Keratinocyte (primary cell): Measurements from ENCODE around the gene TMEM100. TPM values are rescaled to one million over a fixed set of nuclear protein-coding genes. Genes with fewer than 3 reads are reported as not detected.

Experiments used
- DNase-seq: peaks from one replicate; pipeline ENCODE4 v3.0.0-alpha.2; 2011; ENCODE audit warnings: low read depth, missing footprints, low spot score
- FAIRE-seq: peaks from 2 replicates; lab custom pipeline; 2011; peaks lifted over from hg19 to GRCh38; lab: Jason Lieb, UNC
- H2AFZ ChIP-seq: 2 replicates; pipeline ENCODE4 v1.6.0; 2012; ENCODE audit warnings: low read length, control low read depth, inconsistent platforms; ENCODE audit not compliant: control insufficient read depth
- H3K27ac ChIP-seq: 2 replicates; pipeline ENCODE4 v1.5.1; 2011; ENCODE audit warnings: low read length; ENCODE audit not compliant: control insufficient read depth, insufficient read depth
- H3K27me3 ChIP-seq: 3 replicates; pipeline ENCODE4 v1.6.0; 2011; ENCODE audit warnings: low read length; ENCODE audit not compliant: control insufficient read depth, insufficient read depth; ENCODE audit errors: extremely low read depth
- H3K36me3 ChIP-seq, 2 experiments: 2 replicates in 1 of 2; 3 replicates in 1 of 2; pipeline ENCODE4 v1.5.1; 2011; ENCODE audit warnings: low read length in 2 of 2, mild to moderate bottlenecking in 1 of 2; ENCODE audit not compliant: control insufficient read depth in 2 of 2, insufficient read depth in 2 of 2; ENCODE audit errors: extremely low read depth in 1 of 2
- H3K4me1 ChIP-seq: 3 replicates; pipeline ENCODE4 v1.5.1; 2011; ENCODE audit warnings: low read length; ENCODE audit not compliant: control insufficient read depth, insufficient read depth; ENCODE audit errors: extremely low read depth
- H3K4me2 ChIP-seq: 3 replicates; pipeline ENCODE4 v1.6.0; 2011; ENCODE audit warnings: low read depth, low read length; ENCODE audit not compliant: control insufficient read depth, insufficient read depth; ENCODE audit errors: extremely low read depth
- H3K4me3 ChIP-seq, 3 experiments: fragments of 200-600 bp in 1 of 3; sonication (generic) in 1 of 3; 2 replicates in 2 of 3; 3 replicates in 1 of 3; pipeline ENCODE4 v1.5.1; 2011 to 2016; ENCODE audit warnings: low read length in 3 of 3, mild to moderate bottlenecking in 3 of 3, control low read depth in 2 of 3, inconsistent platforms in 1 of 3, low read depth in 1 of 3, mixed read lengths in 1 of 3, mixed run types in 1 of 3, moderate library complexity in 1 of 3; ENCODE audit not compliant: control insufficient read depth in 2 of 3, insufficient read depth in 2 of 3; ENCODE audit errors: extremely low read depth in 1 of 3
- H3K79me2 ChIP-seq: 2 replicates; pipeline ENCODE4 v1.6.0; 2012; ENCODE audit warnings: low read length; ENCODE audit not compliant: control insufficient read depth, insufficient read depth
- H3K9ac ChIP-seq: 3 replicates; pipeline ENCODE4 v1.6.0; 2011; ENCODE audit warnings: low read length; ENCODE audit not compliant: control insufficient read depth, insufficient read depth; ENCODE audit errors: extremely low read depth
- H3K9me1 ChIP-seq: 3 replicates; pipeline ENCODE4 v1.6.0; 2011; ENCODE audit warnings: low read length; ENCODE audit not compliant: control insufficient read depth, insufficient read depth; ENCODE audit errors: extremely low read depth
- H3K9me3 ChIP-seq: 2 replicates; pipeline ENCODE4 v1.5.1; 2012; ENCODE audit warnings: low read depth, low read length; ENCODE audit not compliant: control insufficient read depth
- H4K20me1 ChIP-seq: 3 replicates; pipeline ENCODE4 v1.6.0; 2011; ENCODE audit warnings: low read length; ENCODE audit not compliant: control insufficient read depth, insufficient read depth; ENCODE audit errors: extremely low read depth
- EZH2 ChIP-seq: IDR thresholded peaks from one replicate; pipeline ENCODE4 v1.6.1; 2012; ENCODE audit warnings: inconsistent platforms, mild to moderate bottlenecking, low read length, moderate library complexity
- dilution Hi-C: fragments of 300-500 bp; cut with MboI; formaldehyde crosslinking; loops from one replicate; pipeline ENCODE4 v1.7.0; 2020; ENCODE audit warnings: low sequenced_read_pairs; ENCODE audit not compliant: extremely low pct_ligation_motif_present
- polyA plus RNA-seq, 5 experiments: library from polyadenylated mRNA; depleted of rRNA in 3 of 5; stranded (reverse) in 3 of 5; stranded (forward) in 1 of 5; unstranded in 1 of 5; fragments of >200 nt; gene quantifications; 1 replicate in 1 of 5; 2 replicates in 3 of 5; 3 replicates in 1 of 5; pipeline versions ENCODE4 v1.2.1 to v1.2.3, GENCODE V29; 2011 to 2012; ENCODE audit warnings: missing spikeins in 2 of 5, low read depth in 1 of 5, low replicate concordance in 1 of 5
- TF ChIP-seq, protein P1 (sequence below), 3 experiments: IDR thresholded peaks in 1 of 3; conservative IDR thresholded peaks in 1 of 3; optimal IDR thresholded peaks in 1 of 3; 2 replicates in 2 of 3; 3 replicates in 1 of 3; pipeline versions ENCODE3 to v1.5.1; 2011; ENCODE audit warnings: low read length in 3 of 3, mild to moderate bottlenecking in 3 of 3, moderate library complexity in 2 of 3, control low read depth in 1 of 3, inconsistent platforms in 1 of 3; ENCODE audit not compliant: insufficient read depth in 2 of 3; ENCODE audit errors: extremely low read depth in 1 of 3

Gene TMEM100
- polyA plus RNA-seq, 1 donor (not counting 4 experiments of a cell fraction or from before 2014, with no cell fraction given) = 0.18 TPM

DNA sequence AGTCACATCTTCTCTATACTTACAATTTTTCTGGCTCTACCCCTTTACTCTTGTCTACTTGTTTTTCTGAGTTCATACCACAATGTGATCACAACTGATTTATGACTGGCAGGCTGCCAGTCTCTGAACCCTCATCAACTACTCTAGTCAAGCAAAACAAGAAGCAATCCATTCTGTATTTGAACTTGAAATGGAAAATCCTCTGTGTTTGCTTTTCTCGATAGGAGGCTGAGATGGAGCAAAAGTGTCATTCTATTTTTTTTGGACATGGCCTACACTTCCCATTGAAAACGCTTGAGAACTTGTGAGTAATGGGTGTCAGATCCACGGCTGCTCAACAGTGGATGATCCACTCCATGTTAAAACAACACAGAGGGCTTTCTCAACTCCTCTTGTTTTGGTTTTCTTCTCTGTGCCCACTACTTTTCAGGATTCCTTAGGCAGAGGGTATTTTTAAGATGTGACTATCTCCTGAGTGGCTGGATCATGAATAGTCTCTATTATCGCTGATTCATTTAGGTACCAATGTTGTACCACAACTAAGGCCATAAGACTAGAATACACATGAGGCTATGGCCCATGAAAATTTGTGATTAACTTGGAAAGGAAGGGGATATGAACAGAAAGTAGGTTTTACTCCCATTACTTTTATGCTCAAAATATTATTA lies 11.7 kb downstream of the TMEM100 start:
- Histone ChIP-seq H3K36me3 (no peaks in the 10 kb centered on the region), H3K79me2 (no peaks in the 10 kb centered on the region), H2AFZ (no peak overlapping the region), H3K9me1 (no peaks in the 10 kb centered on the region), H3K9ac (no peak overlapping the region), H3K27ac (no peak overlapping the region), H3K27me3 (no peaks in the 10 kb centered on the region), H3K9me3 (no peaks in the 10 kb centered on the region), H4K20me1 (no peaks in the 10 kb centered on the region), H3K4me1 (peaks cover 4% of the 10 kb centered on the region), H3K4me2 (no peak overlapping the region), H3K4me3 (no peak overlapping the region)
- no peak for TF ChIP-seq EZH2
- TF ChIP-seq, protein P1, sequence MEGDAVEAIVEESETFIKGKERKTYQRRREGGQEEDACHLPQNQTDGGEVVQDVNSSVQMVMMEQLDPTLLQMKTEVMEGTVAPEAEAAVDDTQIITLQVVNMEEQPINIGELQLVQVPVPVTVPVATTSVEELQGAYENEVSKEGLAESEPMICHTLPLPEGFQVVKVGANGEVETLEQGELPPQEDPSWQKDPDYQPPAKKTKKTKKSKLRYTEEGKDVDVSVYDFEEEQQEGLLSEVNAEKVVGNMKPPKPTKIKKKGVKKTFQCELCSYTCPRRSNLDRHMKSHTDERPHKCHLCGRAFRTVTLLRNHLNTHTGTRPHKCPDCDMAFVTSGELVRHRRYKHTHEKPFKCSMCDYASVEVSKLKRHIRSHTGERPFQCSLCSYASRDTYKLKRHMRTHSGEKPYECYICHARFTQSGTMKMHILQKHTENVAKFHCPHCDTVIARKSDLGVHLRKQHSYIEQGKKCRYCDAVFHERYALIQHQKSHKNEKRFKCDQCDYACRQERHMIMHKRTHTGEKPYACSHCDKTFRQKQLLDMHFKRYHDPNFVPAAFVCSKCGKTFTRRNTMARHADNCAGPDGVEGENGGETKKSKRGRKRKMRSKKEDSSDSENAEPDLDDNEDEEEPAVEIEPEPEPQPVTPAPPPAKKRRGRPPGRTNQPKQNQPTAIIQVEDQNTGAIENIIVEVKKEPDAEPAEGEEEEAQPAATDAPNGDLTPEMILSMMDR (optimal IDR thresholded peaks at IDR 0.05 in 1 of 3, IDR thresholded peaks at IDR 0.05 in 1 of 3, conservative IDR thresholded peaks at IDR 0.05 in 1 of 3; ENCODE audit: extremely low read depth in 1 of 3, insufficient read depth in 2 of 3, low read length in 3 of 3) = no peak
- dilution Hi-C loops = no loop called here
- FAIRE-seq (no peak), DNase-seq (no peak)

DNA sequence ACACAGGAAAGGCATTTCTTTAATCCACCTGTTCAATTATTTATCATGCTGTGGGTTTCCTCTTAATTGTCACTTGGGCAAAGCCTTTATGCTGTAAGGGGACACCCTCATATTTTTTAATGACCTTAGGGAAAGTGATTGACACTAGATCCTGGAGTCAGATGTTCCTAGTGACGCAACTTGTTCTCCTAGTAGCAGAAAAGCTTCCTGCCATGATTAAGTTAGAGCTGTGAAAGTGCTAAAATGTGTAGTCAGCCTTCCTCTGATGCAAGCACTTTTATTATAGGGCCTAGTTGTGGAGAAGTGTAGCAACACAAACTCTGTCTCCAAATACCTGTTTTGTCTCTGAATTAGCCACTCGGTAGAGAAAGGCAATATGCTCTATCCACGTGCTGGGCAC lies 12.3 kb downstream of the TMEM100 start:
- Histone ChIP-seq H3K36me3 (no peaks in the 10 kb centered on the region), H3K9ac (no peak overlapping the region), H3K4me3 (no peak overlapping the region), H3K4me2 (no peak overlapping the region), H3K9me3 (no peaks in the 10 kb centered on the region), H2AFZ (no peak overlapping the region), H3K27ac (no peak overlapping the region), H3K9me1 (no peaks in the 10 kb centered on the region), H4K20me1 (no peaks in the 10 kb centered on the region), H3K27me3 (no peaks in the 10 kb centered on the region), H3K4me1 (peaks cover 4% of the 10 kb centered on the region), H3K79me2 (no peaks in the 10 kb centered on the region)
- DNase-seq (no peak), FAIRE-seq (no peak)
- dilution Hi-C loops = no loop called here
- TF ChIP-seq, protein P1 (optimal IDR thresholded peaks at IDR 0.05 in 1 of 3, IDR thresholded peaks at IDR 0.05 in 1 of 3, conservative IDR thresholded peaks at IDR 0.05 in 1 of 3; ENCODE audit: extremely low read depth in 1 of 3, insufficient read depth in 2 of 3, low read length in 3 of 3) = no peak
- no peak for TF ChIP-seq EZH2
